ENCODE measurements around the gene SORCS2. TPM values are rescaled to one million over a fixed set of nuclear protein-coding genes. Genes with fewer than 3 reads are reported as not detected.

Gene SORCS2
- total and polyA plus RNA-seq, 2 of the 4 experiments (the other 2 are of a cell fraction), result 0.36 to 0.62 TPM

DNA sequence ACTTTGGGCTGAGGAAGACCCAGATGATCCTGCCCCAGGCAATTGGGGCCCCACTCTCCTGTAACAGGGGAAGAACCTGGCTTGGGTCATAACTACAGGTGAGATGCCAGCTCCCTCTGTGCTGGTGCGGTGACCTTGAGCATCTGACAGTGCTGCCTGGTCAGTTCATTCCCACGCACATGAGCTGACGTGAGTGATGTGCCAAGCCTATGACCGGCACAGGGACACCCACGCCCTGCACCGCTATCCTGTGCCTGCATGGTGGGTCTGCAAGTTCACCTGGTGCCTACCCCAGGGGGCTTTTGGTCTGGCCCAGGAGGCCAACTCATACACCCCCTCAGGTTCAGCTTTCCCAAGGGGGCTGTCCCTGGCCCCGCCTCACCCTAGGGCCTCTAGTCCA lies 366.1 kb downstream of the SORCS2 start:
- no peak overlapping the region for H3K14ac ChIP-seq (replicated peaks; ENCODE audit: low read depth, low read length)
- intact Hi-C loops (cut with micrococcal nuclease) (no loop called here), dilution Hi-C loops (cut with HindIII; ENCODE audit: low sequenced_read_pairs, unreplicated experiment) (no loop called here), in situ Hi-C loops (cut with MboI; ENCODE audit: low sequenced_read_pairs) (no loop called here)
- no peak overlapping the region for H3K56ac ChIP-seq (ENCODE audit: extremely low read depth, insufficient read depth, low read length)
- TF ChIP-seq SMC3 (IDR thresholded peaks at IDR 0.05; ENCODE audit: low read depth, low read length) (no peak), NFE2L2 (IDR thresholded peaks at IDR 0.05; ENCODE audit: low read depth, low read length) (no peak), MAZ (IDR thresholded peaks at IDR 0.05; ENCODE audit: borderline replicate concordance, low read depth, low read length) (no peak), MAFK (IDR thresholded peaks at IDR 0.05; ENCODE audit: low read depth, low read length) (no peak), FOS (IDR thresholded peaks at IDR 0.05; ENCODE audit: low read depth, low read length) (no peak), CTCF (conservative IDR thresholded peaks at IDR 0.05; ENCODE audit: low read depth, low read length) (no peak), CEBPB (IDR thresholded peaks at IDR 0.05; ENCODE audit: low read depth, low read length) (no peak), BHLHE40 (IDR thresholded peaks at IDR 0.05; ENCODE audit: low read depth, low read length) (no peak)
- TF ChIP-seq, protein P1, sequence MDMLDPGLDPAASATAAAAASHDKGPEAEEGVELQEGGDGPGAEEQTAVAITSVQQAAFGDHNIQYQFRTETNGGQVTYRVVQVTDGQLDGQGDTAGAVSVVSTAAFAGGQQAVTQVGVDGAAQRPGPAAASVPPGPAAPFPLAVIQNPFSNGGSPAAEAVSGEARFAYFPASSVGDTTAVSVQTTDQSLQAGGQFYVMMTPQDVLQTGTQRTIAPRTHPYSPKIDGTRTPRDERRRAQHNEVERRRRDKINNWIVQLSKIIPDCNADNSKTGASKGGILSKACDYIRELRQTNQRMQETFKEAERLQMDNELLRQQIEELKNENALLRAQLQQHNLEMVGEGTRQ (IDR thresholded peaks at IDR 0.05; ENCODE audit: low read depth, low read length), result no peak
- TF ChIP-seq, protein P2, sequence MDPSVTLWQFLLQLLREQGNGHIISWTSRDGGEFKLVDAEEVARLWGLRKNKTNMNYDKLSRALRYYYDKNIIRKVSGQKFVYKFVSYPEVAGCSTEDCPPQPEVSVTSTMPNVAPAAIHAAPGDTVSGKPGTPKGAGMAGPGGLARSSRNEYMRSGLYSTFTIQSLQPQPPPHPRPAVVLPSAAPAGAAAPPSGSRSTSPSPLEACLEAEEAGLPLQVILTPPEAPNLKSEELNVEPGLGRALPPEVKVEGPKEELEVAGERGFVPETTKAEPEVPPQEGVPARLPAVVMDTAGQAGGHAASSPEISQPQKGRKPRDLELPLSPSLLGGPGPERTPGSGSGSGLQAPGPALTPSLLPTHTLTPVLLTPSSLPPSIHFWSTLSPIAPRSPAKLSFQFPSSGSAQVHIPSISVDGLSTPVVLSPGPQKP (IDR thresholded peaks at IDR 0.05; ENCODE audit: borderline replicate concordance, low read depth, low read length), result no peak
- no peaks in the 10 kb centered on the region for H3K9me1 ChIP-seq (ENCODE audit: insufficient read depth, low read length)
- H3K9ac ChIP-seq (ENCODE audit: low read depth, low read length), result no peak overlapping the region
- CTCF ChIA-PET, result no interaction called here
- no peak overlapping the region for H2BK120ac ChIP-seq (ENCODE audit: low read depth, low read length)
- peaks cover 11% of the 10 kb centered on the region for H3K9me3 ChIP-seq (ENCODE audit: control insufficient read depth, insufficient read depth, low read length)
- no peak overlapping the region for H3K4ac ChIP-seq (ENCODE audit: low read depth, low read length)
- H2BK5ac ChIP-seq (ENCODE audit: low read depth, low read length, poor library complexity, severe bottlenecking), result no peak overlapping the region
- H3K79me1 ChIP-seq (ENCODE audit: low read depth in 1 of 2, low read length in 2 of 2), result no peaks in the 10 kb centered on the region
- WGBS, 2 experiments (ENCODE audit: extremely low coverage in 2 of 2, insufficient read length in 1 of 2), result 81% methylated on average over 5 of the region's 7 CpGs; no CpG with 5 or more reads in 1 of the 2 experiments
- H3K23ac ChIP-seq (ENCODE audit: low read depth, low read length), result no peak overlapping the region
- peaks cover 3% of the 10 kb centered on the region for H3K4me1 ChIP-seq (ENCODE audit: control insufficient read depth, insufficient read depth, low read length)
- H2AFZ ChIP-seq (replicated peaks; ENCODE audit: low read length, poor library complexity), result no peak overlapping the region
- H4K20me1 ChIP-seq (ENCODE audit: insufficient read depth, low read length), result no peaks in the 10 kb centered on the region
- H3K18ac ChIP-seq (ENCODE audit: low read depth, low read length), result no peak overlapping the region
- no peak overlapping the region for H2AK5ac ChIP-seq (ENCODE audit: low read depth, low read length)
- H2AK9ac ChIP-seq (replicated peaks; ENCODE audit: low read depth, low read length, poor library complexity), result no peak overlapping the region
- no peak overlapping the region for H3K4me3 ChIP-seq (ENCODE audit: insufficient read depth, low read depth, low read length)
- no peak overlapping the region for H2BK20ac ChIP-seq (ENCODE audit: low read depth, low read length)
- no peak overlapping the region for H4K5ac ChIP-seq (ENCODE audit: low read depth, low read length)
- peaks cover 5% of the 10 kb centered on the region for H3K27me3 ChIP-seq (ENCODE audit: control insufficient read depth, insufficient read depth, low read length)
- no peak overlapping the region for H2BK15ac ChIP-seq (ENCODE audit: low read depth, low read length)
- H3K36me3 ChIP-seq (ENCODE audit: control insufficient read depth, insufficient read depth, low read length), result no peaks in the 10 kb centered on the region
- no peak overlapping the region for H4K8ac ChIP-seq (ENCODE audit: low read depth in 2 of 2, low read length in 2 of 2)
- no TSS peak for BruUV-seq (replicated peaks)
- DNase-seq (no peak), ATAC-seq (ENCODE audit: low read depth) (no peak)
- no peak overlapping the region for H3K4me2 ChIP-seq (ENCODE audit: low read depth, low read length)
- H3K27ac ChIP-seq (ENCODE audit: insufficient read depth, low read length), result no peak overlapping the region
- POLR2A ChIA-PET (ENCODE audit: unreplicated experiment), result no interaction called here
- H4K91ac ChIP-seq (ENCODE audit: insufficient read depth, low read depth, low read length), result no peak overlapping the region
